Measurements from ENCODE around the gene DNAH3.

DNAH3 gene

DNA sequence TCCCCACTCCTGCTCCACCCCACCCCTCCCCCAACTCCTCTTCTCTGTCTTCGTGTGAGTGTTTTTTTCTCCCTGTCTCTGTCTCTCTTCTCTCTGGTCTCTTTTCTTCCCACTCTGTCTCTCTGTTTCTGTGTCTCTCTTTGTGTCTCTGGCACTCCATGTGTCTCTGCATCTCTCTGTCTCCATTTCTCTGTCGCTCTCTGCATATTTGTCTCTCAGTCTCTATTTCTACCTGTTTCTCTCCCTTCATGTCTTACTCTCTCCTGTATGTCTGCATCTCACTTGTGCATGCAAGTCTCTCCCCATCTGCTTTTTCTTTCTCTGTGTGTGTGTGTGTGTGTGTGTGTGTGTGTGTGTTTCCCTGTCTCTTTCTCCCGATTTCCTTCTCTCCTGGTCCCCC, 181.9 kb downstream of the DNAH3 start:
- DNase-seq (ENCODE audit: low read depth) = no peak
- no peak overlapping the region for H3K4me3 ChIP-seq (ENCODE audit: low read depth, low read length)
- no peak for TF ChIP-seq CTCF (IDR thresholded peaks at IDR 0.05; ENCODE audit: low read depth, low read length, missing control alignments)
- in situ Hi-C loops (cut with HindIII; ENCODE audit: low sequenced_read_pairs) = no loop called here

DNA sequence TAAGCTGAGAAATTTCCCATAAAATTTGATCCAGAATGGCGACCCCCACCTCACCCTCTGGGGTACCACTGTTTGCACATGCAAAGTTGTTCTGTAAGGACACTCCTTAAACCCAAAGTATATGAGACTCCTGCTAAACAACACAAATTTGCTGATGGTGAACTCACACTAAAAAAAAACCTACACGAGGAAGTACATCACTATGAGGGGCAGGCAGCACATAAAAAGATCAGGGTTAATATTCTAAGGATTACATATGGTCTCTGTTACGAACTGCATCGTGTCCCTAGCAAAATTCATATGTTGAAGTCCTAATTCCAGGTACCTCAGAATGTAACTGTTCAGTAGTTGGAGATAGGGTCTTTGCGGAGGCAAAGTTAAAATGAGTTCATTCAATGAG, 189.7 kb downstream of the DNAH3 start:
- in situ Hi-C loops (cut with HindIII; ENCODE audit: low sequenced_read_pairs) = no loop called here
- TF ChIP-seq CTCF (IDR thresholded peaks at IDR 0.05; ENCODE audit: low read depth, low read length, missing control alignments) = no peak

DNA sequence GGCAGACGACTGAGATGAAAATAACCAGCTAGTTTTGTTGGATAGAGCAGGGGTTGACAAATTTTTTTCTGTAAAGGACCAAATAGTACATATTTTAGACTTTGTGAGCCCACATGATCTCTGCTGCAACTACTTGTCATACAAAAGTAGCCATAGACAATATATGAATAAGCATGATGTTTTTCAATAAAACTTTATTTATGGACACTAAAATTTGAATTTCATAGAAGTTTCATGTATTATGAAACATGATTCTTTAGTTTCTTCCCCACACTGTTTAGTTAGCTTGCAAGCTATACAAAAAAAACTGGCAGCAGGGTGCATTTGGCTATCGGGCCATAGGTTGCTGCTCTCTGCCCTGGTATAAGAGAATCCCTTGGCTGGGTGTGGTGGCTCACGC, 193.5 kb downstream of the DNAH3 start:
- DNase-seq (ENCODE audit: low read depth) = no peak
- H3K4me3 ChIP-seq (ENCODE audit: low read depth, low read length) = no peak overlapping the region
- TF ChIP-seq CTCF (IDR thresholded peaks at IDR 0.05; ENCODE audit: low read depth, low read length, missing control alignments) = no peak
- in situ Hi-C loops (cut with HindIII; ENCODE audit: low sequenced_read_pairs) = no loop called here

More for the DNA sequence above, 189.7 kb downstream of the DNAH3 start:
- H3K4me3 ChIP-seq (ENCODE audit: low read depth, low read length) = no peak overlapping the region
- DNase-seq (ENCODE audit: low read depth) = no peak

DNA sequence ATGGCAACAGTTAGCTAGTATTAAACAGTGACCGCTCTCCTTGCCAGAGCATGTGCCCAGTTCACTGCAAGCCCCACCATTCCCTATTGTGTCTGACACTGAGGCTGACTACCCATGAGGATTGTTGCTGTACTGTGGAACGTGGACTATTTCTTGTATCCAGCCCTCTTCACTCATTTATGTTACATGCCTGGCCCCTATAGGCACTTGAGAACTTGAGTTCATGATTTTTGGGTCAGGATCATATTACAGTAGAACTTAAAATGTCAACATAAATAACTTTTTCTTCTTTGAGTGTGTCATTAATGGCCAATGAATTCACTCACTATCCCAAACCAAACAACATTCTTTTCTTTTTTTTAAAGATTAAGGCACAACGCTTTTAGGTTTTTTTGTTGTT, 194.3 kb downstream of the DNAH3 start:
- DNase-seq (ENCODE audit: low read depth) = no peak

DNA sequence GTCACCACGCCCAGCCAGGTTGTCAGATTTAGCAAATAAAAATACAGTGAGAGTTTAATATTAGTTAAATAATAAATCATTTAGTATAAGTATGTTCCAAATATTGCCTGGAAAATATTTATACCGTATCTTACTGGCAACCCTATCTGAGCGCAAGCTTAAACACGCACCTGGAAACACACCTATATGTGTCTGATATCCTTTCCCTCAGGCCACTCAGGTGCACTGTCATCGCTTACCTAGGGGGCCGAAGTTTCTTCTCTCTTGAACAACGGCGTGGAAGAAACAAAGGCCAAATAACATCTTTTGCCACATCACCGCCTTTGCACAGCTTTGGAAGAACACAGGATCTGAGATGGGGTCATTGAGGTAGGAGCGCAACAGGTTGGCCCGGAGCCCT, 196.1 kb downstream of the DNAH3 start:
- H3K4me3 ChIP-seq (ENCODE audit: low read depth, low read length) = no peak overlapping the region
- no peak for TF ChIP-seq CTCF (IDR thresholded peaks at IDR 0.05; ENCODE audit: low read depth, low read length, missing control alignments)
- DNase-seq (ENCODE audit: low read depth) = no peak
- in situ Hi-C loops (cut with HindIII; ENCODE audit: low sequenced_read_pairs) = no loop called here

More for the DNA sequence above, 194.3 kb downstream of the DNAH3 start:
- in situ Hi-C loops (cut with HindIII; ENCODE audit: low sequenced_read_pairs) = no loop called here
- no peak overlapping the region for H3K4me3 ChIP-seq (ENCODE audit: low read depth, low read length)
- TF ChIP-seq CTCF (IDR thresholded peaks at IDR 0.05; ENCODE audit: low read depth, low read length, missing control alignments) = no peak

DNA sequence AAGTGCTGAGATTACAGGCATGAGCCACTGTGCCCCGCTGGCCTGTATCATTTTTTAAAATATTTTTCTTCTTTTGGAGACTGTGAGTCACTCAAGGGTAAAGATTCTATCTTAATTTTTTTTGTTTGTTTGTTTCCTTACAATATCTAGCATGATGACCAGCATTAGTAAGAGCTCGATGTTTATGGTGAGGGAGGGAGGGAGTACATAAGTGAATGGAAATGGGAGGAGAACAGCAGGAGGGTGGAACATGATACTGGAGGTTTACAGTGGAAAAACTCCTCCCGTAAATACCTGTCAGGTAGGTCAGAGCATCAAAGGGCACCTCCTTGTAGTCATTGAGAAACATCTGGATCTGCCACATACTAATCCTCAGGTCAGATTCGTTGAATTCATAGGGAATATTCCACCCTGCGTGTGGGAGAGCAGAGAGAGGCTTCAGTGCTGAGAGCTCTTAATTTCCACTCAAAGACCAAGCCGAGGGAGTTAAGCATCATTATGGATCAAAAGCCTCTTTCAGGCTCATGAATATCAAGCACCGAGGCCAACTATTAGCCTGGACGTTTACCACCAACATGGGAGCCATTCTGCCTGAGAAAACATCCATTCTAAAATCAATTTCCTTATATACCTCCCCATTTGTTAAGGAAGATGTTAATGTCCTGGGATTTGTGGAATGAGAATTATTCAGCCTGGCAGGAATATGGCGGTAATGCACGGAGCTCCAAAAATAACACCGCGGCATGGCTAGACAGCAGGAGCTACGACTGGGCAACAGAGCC, 198.3 kb downstream of the DNAH3 start:
- no peak for DNase-seq (ENCODE audit: low read depth)
- in situ Hi-C loops (cut with HindIII; ENCODE audit: low sequenced_read_pairs) = no loop called here
- TF ChIP-seq CTCF (IDR thresholded peaks at IDR 0.05; ENCODE audit: low read depth, low read length, missing control alignments) = no peak
- no peak overlapping the region for H3K4me3 ChIP-seq (ENCODE audit: low read depth, low read length)

Measured in astrocyte of the cerebellum (primary cell).